ENCODE measurements around the gene KMT2C.
A peak's percentile ranks its signal among the peaks of the same experiment; 100 is the strongest.
"Not testable (repeated sequence)": the region's sequence is repeated elsewhere in the genome, so short reads cannot be mapped to it uniquely, and the experiment has no call there.

DNA sequence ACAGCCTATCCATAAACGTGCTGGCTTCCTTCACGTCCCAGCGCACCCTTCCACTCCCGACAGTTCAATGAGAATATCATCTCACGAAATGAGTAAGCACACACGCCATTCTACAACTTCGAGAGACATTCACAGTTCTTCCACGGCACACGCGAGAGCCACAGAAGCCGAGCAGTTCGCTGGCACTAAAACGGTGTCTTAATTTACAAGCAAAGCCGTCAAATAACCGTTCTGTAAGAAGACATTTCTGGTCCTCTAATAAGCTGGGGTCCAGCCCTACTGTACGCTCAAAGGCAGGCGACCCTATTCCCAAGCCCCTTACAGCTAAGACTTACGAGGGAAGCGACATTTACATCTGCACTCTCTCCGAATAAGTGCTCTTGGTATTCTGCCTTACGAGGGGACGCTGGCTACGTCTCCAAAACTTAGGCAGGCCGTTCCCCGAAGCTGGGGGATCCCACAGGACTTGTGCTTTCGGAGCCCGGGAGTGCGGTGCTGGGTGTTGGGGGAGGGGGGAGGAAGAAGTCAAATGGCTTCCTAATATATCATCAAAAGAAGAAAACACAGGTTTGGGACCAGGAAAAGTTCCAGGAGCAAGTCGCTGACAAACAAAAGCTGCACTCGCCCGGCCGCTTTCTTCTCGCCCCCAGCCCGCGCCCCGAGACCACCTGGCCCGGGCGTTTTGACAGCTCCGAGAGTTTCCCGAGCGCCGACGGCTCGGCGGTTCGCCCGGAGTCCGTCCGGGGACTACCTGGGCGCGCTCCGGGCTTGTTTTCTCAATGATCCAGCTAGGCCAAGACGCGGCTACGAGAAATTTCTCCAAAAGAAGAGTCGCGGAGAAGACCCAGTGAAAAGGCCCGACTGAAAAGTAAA lies 1.1 kb downstream of the KMT2C start:
- peak in 1 of 3 donors; percentile 9 for TF ChIP-seq POLR2AphosphoS5 (IDR thresholded peaks at IDR 0.05)
- TF ChIP-seq, protein P1, sequence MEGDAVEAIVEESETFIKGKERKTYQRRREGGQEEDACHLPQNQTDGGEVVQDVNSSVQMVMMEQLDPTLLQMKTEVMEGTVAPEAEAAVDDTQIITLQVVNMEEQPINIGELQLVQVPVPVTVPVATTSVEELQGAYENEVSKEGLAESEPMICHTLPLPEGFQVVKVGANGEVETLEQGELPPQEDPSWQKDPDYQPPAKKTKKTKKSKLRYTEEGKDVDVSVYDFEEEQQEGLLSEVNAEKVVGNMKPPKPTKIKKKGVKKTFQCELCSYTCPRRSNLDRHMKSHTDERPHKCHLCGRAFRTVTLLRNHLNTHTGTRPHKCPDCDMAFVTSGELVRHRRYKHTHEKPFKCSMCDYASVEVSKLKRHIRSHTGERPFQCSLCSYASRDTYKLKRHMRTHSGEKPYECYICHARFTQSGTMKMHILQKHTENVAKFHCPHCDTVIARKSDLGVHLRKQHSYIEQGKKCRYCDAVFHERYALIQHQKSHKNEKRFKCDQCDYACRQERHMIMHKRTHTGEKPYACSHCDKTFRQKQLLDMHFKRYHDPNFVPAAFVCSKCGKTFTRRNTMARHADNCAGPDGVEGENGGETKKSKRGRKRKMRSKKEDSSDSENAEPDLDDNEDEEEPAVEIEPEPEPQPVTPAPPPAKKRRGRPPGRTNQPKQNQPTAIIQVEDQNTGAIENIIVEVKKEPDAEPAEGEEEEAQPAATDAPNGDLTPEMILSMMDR (IDR thresholded peaks at IDR 0.05), result not testable (repeated sequence)
- not testable (repeated sequence) for TF ChIP-seq POLR2A (IDR thresholded peaks at IDR 0.05)
